ENCODE results near the gene NRXN3. TPM values are rescaled to one million over a fixed set of nuclear protein-coding genes. Genes with fewer than 3 reads are reported as not detected.
A peak's percentile ranks its signal among the peaks of the same experiment; 100 is the strongest.

The NRXN3 gene
- total RNA-seq, 2 donors from 2014 or later, result 1.3 to 2.3 TPM

DNA sequence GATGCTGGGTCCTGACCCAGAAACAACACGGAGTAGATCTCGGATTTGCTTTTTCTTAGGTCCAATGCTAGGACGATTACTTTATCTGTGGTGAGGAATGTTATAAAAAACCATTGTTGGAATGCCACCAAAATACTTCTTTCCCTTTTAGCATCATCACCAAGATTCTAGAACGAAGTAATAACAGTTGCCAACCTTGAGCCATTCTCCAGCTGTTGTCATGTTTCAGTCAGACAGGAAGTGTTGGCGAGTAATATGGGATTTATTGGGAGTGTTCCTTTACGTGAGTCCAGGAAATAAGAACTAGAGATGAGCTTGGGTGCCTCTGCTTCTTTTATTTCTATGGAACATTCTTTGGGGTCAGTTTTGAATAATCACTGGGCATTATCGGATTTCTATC is 1148.2 kb downstream of the NRXN3 start:
- Histone ChIP-seq H3K4me3 (no peak overlapping the region), H3K4me1 (peaks cover 12% of the 10 kb centered on the region), H3K27me3 (no peaks in the 10 kb centered on the region), H3K9me3 (no peaks in the 10 kb centered on the region), H3K27ac (no peak overlapping the region), H3K36me3 (replicated peaks in 1 of 2; ENCODE audit: insufficient read depth in 1 of 2, low read depth in 2 of 2) (no peaks in the 10 kb centered on the region)
- DNase-seq (no peak), ATAC-seq (no peak)
- 77 to 85% methylated on average over 7 of the region's 7 CpGs for WGBS, 2 donors
- intact Hi-C loops (cut with DNase I), result no loop called here
- TF ChIP-seq POLR2A (IDR thresholded peaks at IDR 0.05), result no peak
- TF ChIP-seq CTCF (IDR thresholded peaks at IDR 0.05), result no peak

GRCh38 chr14:79320561-79320960 is 1150.4 kb downstream of the NRXN3 start:
- Histone ChIP-seq H3K27ac (no peak overlapping the region), H3K27me3 (no peaks in the 10 kb centered on the region), H3K4me3 (no peak overlapping the region), H3K36me3 (replicated peaks in 1 of 2; ENCODE audit: insufficient read depth in 1 of 2, low read depth in 2 of 2) (no peaks in the 10 kb centered on the region), H3K4me1 (peaks cover 17% of the 10 kb centered on the region), H3K9me3 (no peaks in the 10 kb centered on the region)
- no peak for DNase-seq
- 0 to 31% methylated on average over 1 of the region's 1 CpG for WGBS, 2 donors
- intact Hi-C loops (cut with DNase I), result no loop called here
- no peak for ATAC-seq
- TF ChIP-seq CTCF (IDR thresholded peaks at IDR 0.05) (no peak), POLR2A (IDR thresholded peaks at IDR 0.05) (no peak)

DNA sequence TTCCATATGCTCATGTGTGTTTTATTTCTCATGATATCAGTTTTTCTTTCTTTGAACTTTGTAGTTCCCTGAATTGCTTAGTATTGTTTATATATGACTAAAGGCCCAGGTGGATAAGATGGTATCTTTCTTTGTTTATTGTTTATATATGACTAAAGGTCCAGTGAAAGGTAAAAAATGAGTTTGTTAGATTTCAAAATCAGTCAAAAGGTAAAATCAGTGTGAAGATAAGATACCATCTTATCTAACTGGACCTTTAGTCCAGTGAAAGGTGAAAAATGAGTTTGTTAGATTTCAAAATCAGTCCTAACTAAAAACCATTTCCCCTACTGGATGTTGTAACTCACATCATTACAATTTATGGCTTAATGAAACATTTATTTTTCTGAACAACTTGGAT is 1150.9 kb downstream of the NRXN3 start:
- TF ChIP-seq POLR2A (IDR thresholded peaks at IDR 0.05) (no peak), CTCF (IDR thresholded peaks at IDR 0.05) (no peak)
- intact Hi-C loops (cut with DNase I), result no loop called here
- Histone ChIP-seq H3K36me3 (replicated peaks in 1 of 2; ENCODE audit: insufficient read depth in 1 of 2, low read depth in 2 of 2) (no peaks in the 10 kb centered on the region), H3K4me1 (peaks cover 18% of the 10 kb centered on the region), H3K27ac (no peak overlapping the region), H3K9me3 (no peaks in the 10 kb centered on the region), H3K27me3 (no peaks in the 10 kb centered on the region), H3K4me3 (no peak overlapping the region)
- no peak for DNase-seq
- no peak for ATAC-seq

DNA sequence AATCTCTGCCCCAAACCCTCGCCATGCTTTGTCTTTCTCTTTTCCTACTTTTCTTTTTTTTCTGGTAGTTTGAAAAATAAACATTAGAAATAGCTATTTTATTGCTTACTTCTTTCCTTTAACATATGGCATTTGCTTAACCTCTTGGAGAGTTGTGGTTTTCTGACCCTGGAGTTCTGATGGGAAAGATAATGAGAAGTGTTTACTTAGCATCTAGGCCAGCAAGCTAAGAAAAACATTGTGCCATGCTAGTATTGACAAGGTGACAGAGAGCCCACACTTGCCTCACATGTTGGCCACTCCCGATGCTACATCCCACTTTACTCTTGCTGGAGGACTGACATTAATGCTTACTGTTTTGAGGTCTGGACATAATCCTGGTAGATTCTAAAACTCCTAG is 1154.9 kb downstream of the NRXN3 start:
- Histone ChIP-seq H3K4me1 (peaks cover 17% of the 10 kb centered on the region), H3K9me3 (no peaks in the 10 kb centered on the region), H3K27me3 (no peaks in the 10 kb centered on the region), H3K4me3 (no peak overlapping the region), H3K36me3 (replicated peaks in 1 of 2; ENCODE audit: insufficient read depth in 1 of 2, low read depth in 2 of 2) (no peaks in the 10 kb centered on the region), H3K27ac (no peak overlapping the region)
- no peak for TF ChIP-seq POLR2A (IDR thresholded peaks at IDR 0.05)
- TF ChIP-seq CTCF (IDR thresholded peaks at IDR 0.05), result no peak
- ATAC-seq (peak; percentile 30), DNase-seq (peak in 3 of 4 donors; percentile 16 to 30 (median 22))
- 30 to 31% methylated on average over 2 of the region's 2 CpGs for WGBS, 2 donors
- intact Hi-C loops (cut with DNase I), result no loop called here

- ATAC-seq, result no peak
- no peak overlapping the region for H3K27ac ChIP-seq
- no peaks in the 10 kb centered on the region for H3K27me3 ChIP-seq
- no peaks in the 10 kb centered on the region for H3K9me3 ChIP-seq
- TF ChIP-seq POLR2A (IDR thresholded peaks at IDR 0.05) (no peak), CTCF (IDR thresholded peaks at IDR 0.05) (no peak)
- no peaks in the 10 kb centered on the region for H3K36me3 ChIP-seq (replicated peaks in 1 of 2; ENCODE audit: insufficient read depth in 1 of 2, low read depth in 2 of 2)
- 87 to 96% methylated on average over 3 of the region's 3 CpGs for WGBS, 2 donors
- H3K4me3 ChIP-seq, result no peak overlapping the region
- DNase-seq, result no peak
- intact Hi-C loops (cut with DNase I), result no loop called here
- peaks cover 12% of the 10 kb centered on the region for H3K4me1 ChIP-seq
Measured at GRCh38 chr14:79325557-79325956, 1155.4 kb downstream of the NRXN3 start.

All from body of pancreas (tissue), 4 donors.